Fibroblast of upper back skin (primary cell): ENCODE data around the gene MAPK7.

ENCODE experiments used
- DNase-seq: peaks from one replicate; pipeline ENCODE4 v3.0.0-alpha.2; 2013

MAPK7 gene

GRCh38 chr17:19378416-19379360, at the start of gene MAPK7:
TSS of gene MAPK7 (plus strand) at chr17:19378498. CDS start at chr17:19378901, 403 bp downstream.
- no peak for DNase-seq

- no peak for DNase-seq
Observed at GRCh38 chr17:19329136-19329535, 49.2 kb upstream of the MAPK7 start.

DNA sequence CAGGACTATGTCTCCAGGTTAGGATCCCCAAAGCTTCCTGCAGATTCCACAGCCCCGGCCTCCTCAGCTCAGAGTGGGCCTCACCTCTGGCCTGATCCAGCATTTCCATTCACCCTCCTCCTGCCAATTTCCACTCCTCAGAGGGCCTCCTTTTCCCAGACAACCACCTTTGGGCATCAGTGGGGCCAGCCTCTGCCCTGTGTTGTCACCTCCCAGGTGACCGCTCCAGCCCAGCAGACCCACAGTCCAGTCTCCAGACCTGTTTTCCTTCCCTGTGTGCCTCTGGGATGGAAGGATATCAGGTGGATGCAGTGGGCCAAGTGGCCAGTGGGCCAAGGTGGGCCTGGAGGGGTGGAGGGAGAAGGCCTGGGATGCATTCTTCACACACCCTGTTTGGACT, 48.5 kb upstream of the MAPK7 start:
- DNase-seq, result no peak

DNA sequence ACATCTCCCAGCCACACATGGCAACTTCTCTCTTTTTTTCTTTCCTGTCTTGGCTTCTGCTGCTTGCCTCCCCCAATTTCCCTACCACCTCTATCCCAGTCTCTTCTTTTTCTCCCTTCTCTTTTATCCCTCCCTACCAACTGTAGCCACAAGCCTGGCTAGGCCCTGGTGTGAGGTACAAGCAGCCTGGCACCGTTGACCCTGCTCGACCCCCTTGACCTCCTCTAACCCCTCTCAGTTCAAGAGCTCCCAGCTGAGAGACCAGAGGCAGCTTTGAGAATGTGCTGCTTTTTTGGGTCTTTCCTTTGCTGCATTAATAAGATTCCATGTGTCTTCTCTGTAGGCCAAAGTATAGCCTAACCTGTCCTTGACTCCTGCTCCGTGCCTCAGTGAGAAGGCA, 48.0 kb upstream of the MAPK7 start:
- no peak for DNase-seq

DNA sequence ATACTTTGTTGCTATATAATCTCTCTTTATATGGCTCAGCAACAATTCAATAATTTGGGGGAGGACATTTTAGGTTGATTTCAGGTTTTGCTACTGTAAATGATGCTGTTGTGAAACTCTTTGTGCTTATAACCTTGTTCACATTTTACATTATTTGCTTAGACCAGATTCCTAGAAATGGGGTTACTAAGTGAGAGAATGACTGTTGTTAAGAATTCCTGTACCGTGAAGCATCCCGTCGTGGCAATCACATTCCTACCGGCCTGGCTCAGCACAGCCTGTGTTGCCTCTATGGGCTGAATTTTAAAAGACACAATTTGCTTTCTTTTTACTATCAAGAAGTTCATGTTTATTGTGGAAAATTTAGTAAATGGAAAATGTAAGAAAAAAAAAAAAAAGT, 47.2 kb upstream of the MAPK7 start:
- DNase-seq, result peak; percentile 83

DNA sequence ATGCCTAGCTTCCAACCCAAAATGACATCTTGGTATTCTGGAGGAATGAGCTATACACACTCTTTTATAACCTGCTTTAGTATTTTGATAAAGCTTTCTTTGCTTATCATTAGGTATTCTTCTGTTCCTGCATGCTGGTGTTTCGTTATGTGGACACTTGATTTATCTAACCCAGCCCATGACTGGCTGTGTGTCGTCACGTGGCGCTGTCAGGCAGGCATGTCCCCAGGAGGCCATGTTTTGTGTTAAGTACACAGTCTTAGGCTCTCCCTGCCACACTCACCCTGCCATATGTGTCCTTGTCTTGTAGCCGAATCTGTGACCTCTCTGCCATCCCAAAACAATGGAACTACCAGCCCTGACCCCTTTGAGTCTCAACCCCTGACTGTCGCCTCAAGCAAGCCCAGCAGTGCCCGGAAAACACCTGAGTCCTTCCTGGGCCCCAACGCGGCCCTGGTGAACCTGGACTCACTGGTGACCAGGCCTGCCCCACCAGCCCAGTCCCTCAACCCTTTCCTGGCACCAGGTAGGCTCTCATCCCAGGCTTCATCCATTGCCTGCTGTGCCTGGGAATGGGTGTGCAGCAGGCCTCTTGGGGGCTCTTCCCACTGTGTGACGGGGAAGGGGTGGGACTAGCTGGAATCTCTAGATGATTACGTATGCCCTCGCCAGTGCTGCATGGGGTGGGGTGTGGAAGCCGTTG, 46.6 kb upstream of the MAPK7 start:
- no peak for DNase-seq

- no peak for DNase-seq
Observed at GRCh38 chr17:19332371-19333131, 45.7 kb upstream of the MAPK7 start.

- no peak for DNase-seq
Observed at GRCh38 chr17:19333132-19333440, 45.2 kb upstream of the MAPK7 start.

DNA sequence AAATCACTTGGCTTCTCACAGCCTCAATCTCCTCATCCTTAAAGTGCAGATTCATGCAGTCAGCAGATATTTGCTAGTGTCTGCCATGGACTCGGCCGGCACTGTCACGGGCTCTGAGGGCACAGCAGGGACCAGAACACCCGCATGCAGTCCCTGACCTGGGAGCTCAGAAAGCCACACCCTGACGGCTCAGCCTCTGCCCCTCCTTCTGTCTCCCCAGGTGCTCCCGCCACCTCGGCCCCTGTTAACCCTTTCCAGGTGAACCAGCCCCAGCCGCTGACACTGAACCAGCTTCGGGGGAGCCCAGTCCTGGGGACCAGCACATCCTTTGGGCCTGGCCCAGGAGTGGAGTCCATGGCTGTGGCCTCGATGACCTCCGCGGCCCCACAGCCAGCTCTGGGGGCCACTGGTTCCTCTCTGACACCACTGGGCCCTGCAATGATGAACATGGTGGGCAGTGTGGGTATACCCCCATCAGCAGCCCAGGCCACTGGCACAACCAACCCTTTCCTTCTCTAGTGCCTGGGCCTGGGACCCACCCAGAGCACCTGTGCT, 44.5 kb upstream of the MAPK7 start:
- DNase-seq, result no peak

GRCh38 chr17:19334331-19334730, 44.0 kb upstream of the MAPK7 start:
- DNase-seq, result no peak

DNA sequence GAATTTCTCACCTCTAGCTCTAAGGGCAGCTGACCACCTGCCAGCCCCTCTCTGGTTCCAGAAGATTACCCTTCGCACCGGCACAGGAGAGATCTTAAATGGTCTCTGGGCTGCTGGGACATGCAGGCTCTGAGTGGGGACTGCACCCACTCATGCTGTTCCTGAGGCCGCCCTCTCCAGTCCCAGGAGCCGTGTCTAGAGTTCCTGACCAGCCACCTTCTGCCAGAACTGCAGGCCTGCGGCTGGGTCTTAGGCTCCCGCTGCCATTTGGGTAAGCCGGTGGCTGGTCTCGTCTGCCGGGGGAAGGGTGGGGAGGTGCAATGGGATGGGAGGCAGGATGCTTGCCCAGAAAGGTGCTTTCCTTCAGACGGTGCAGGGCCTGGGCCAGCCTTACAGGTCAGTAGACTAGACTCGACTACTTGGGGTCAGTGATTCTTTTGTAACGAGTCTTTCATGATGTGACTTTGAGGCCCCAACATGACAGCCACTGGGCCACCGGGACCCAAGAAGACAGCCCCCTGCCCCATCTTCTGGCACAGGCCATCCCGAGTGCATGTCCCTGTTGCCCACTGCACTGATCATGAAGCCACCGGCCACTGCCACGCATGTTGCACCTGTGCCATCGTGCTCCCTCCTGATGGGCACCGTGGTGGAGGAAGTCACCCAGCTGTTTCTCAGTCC, 42.2 kb upstream of the MAPK7 start:
- DNase-seq, result no peak

DNA sequence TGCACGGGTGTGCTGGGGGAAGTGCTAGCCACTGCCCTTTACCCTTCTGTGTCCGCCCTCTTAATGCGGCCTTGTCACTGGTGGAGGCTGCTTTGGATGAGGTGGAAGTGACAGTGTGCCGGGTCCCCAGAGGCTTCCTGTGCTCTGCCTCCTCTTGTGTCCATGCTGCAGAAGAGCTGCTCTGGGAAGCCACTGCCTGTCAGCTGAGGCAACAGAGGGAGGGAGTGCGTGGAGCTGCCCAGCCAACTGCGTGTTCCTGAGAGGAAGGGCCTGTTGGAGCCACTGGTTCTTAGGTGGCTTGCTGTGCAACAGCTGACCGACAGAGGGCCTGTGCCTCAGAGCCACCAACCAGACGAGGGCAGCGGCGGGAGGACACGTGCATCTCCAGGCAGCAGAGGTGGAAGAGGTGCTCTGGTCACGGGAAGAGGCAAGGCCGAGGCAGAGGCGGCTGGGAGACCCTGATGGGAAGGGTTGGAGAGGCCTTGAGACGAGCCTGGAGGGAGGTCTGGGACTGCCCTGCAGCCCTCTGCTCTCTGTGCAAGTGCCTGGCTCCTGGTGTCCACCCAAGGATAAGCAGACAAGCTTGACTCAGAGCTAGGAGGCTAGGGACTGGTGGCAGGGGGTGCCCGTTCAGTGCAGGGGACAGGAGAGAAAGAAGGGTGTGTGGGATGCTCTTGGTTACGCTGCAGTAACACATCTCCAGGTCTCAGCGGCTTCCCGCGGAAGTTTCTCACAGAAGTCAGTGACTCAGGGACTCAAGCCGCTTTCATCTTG, 41.2 kb upstream of the MAPK7 start:
- no peak for DNase-seq

GRCh38 chr17:19337712-19338023, 40.6 kb upstream of the MAPK7 start:
- DNase-seq, result no peak

DNA sequence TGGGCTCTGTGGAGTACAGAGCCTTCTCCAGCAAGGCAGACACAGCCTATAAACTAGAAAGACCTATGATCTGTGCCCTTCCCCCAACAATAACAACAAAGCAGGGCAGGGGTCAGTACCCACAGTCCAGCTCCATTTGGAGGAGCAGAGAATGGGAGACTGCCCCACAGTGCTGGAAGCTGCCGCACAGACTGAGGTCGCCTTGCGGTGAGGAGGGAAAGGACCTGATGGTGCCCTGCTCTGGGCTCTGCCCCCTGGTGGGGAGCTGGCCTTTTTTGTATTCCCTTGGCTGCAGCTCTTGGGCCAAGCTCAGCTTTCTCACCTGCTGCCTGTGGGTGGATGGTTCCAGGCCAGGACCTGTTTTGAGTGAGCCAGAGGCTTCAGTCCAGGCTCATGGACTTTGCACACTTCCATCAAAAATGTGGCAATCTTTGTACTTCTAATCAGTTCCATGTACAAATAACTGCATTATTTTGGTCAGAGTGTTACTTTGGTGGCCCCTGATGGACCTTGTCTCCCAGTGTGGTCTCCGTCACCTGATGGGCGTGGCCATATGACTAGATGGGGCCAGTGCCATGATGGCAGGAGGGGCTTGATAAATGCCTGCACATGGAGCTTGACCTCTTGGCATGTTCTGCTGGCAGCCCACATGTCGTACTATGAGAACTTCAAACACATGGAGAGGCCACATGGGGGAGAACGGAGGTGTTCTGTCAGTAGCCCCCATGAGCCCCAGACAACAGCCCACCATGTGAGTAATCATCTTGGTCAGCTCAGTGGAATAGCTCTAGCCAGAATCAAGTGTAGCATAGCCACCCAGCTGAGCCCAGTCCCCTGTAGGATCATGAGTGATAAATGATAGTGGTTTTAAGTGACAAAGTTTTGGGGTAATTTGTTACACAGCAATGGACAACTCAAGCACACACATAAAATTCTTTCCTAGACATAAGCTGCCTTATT, 40.0 kb upstream of the MAPK7 start:
- peak; percentile 12 for DNase-seq

DNA sequence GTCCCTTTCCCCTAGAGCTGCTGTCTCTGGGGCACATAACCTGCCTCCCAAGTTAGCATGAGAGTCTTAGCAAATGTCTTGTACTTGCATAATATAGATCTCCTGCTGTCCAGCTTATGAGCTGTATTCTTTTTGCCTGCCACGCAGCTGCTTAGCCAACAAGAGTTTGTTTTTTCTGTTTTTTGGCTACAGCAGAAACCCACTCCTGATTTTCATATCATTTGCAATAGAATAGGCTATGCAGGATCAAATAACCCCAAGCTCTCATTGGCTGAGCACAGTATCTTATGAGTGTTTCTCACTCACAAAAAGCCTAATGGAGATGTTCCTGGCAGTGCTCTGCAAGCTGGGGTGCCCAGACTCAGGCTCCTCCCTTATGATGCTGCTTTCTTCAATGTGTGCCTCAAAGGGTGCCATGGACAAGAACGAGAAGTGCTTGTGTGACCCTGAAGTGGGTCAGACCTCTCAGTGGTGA, 38.9 kb upstream of the MAPK7 start:
- DNase-seq, result no peak

GRCh38 chr17:19341211-19341631, 37.1 kb upstream of the MAPK7 start:
- DNase-seq, result no peak

DNA sequence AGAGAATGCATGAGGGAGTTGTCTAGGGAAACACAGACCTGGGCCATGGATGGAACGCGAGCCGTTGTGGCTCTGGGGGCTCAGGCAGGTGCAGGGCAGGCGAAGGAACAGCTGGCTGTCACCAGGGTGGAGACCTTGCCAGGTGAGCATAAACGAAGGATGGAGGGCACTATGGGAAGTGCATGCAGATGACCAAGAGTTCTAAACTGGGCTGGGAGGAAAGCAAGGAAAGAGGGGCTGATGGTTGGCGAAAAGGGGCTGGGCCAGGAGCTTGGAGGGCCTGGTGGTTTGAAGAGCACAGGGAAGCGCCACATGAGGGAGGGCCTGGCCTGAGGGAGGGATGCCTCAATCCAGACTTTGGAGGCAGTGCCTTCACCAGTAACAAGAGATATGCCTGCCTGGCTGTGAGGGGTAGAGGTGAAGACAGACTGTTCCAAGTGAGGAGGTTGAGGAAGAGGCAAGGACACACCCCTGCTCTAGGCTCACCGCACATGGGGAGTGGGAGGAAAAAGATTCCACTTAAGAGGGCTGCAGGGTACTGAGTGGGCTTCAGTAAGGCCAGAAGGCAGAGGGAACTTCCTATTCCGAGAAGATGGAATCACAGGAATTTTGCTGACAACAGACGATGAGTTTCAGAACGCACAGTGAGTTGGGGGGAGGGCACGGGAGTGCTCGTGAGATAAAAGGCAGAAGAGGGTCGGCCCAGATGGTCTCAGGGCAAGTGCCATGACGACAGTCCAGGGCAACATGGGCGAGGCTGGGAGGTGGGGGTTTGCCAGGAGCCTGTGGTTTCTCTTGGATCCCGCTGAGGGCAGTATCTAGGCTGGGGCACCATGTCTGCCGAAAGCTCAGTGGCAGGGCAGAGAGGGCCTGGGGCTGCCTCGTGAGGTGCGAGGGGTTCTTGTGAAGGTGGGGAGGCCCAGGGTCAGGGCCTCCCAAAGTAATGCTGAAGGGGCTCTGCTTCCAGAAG, 36.4 kb upstream of the MAPK7 start:
- DNase-seq, result peak; percentile 57

GRCh38 chr17:19342611-19343255, 35.6 kb upstream of the MAPK7 start:
- DNase-seq, result no peak

DNA sequence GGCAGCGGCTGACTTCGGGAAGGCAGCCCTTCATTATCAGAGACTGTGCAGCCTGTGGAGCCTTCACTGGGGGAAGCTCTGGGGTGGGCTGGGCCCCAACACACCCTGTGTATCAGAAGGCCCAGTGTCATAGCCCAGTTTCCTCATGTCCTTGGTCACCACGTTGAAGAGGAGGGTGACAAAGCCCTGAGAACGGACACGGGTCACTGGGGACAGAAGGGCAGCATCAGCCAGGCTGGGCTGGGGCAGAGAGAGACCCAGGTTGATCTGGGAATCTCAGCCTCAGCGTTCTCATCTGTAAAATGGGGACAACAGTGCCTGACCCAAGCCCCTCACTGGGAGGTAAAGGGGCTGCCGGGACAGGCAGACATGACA, 35.1 kb upstream of the MAPK7 start:
- DNase-seq, result no peak
